ENCODE measurements around the gene UPK1A. TPM values are rescaled to one million over a fixed set of nuclear protein-coding genes. Genes with fewer than 3 reads are reported as not detected.

The UPK1A gene
- total and polyA plus RNA-seq, 9 of the 15 experiments (the other 6 are each of a cell fraction or from before 2014, with no cell fraction given), result 0.06 to 0.13 TPM; not detected in 7

DNA sequence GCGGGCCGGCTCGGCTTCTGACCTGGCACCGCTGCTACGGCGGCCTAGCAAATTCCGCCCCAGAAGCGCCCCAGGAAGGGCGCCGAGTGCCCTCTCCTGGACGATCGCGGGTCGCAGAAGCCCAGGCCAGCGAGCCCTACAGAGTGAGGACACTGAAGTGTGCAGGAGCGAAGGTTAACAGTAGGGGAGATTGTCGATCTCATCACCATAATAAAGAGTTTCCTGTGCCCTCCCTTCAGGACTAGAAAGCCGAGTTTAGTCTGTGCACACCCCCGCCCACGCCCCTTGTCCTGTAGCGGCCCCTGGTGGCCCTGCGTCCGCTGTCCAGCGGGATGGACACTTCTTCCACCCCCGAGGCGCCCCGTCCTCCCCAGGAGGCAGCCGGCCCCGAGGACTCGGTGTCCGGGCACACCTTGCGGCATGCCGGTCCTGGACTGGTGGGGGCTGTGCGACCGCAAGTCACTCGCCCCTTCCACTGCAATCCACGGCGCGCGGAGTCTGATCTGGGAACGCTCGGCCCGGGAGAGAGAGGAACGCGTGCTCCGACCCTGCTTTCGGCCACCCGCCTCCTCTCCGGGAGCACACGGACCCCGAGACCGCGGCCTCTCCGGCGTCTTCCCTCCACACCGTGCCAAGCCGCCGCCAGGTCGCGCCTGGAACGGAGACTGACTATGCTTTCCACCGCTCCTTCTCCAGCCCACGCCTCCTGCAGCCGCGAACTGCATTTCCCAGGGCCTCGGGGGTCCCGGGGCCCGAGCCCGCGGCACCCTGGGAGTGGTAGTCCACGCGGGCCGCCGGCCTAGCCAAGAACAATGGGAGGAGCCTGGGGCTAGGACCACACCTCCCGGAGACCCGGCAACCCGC, 50.7 kb downstream of the UPK1A start (continued):
- TF ChIP-seq, protein P1, sequence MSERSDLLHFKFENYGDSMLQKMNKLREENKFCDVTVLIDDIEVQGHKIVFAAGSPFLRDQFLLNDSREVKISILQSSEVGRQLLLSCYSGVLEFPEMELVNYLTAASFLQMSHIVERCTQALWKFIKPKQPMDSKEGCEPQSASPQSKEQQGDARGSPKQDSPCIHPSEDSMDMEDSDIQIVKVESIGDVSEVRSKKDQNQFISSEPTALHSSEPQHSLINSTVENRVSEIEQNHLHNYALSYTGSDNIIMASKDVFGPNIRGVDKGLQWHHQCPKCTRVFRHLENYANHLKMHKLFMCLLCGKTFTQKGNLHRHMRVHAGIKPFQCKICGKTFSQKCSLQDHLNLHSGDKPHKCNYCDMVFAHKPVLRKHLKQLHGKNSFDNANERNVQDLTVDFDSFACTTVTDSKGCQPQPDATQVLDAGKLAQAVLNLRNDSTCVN (CRISPR knock-in tag; IDR thresholded peaks at IDR 0.05), result no peak
- no peak for TF ChIP-seq ARID3B (CRISPR knock-in tag; IDR thresholded peaks at IDR 0.05; ENCODE audit: borderline replicate concordance)
- peak; percentile 45 for TF ChIP-seq CHD4 (IDR thresholded peaks at IDR 0.05; ENCODE audit: insufficient read depth, insufficient replicate concordance, low read depth, low read length, poor library complexity, severe bottlenecking)
- TF ChIP-seq LEF1 (IDR thresholded peaks at IDR 0.05), result no peak
- TF ChIP-seq ZNF408 (CRISPR knock-in tag; IDR thresholded peaks at IDR 0.05; ENCODE audit: low read depth), result no peak
- TF ChIP-seq NCOA1 (IDR thresholded peaks at IDR 0.05; ENCODE audit: low read depth), result no peak
- TF ChIP-seq NCOR1 (IDR thresholded peaks at IDR 0.05), result no peak
- TF ChIP-seq, protein P2, sequence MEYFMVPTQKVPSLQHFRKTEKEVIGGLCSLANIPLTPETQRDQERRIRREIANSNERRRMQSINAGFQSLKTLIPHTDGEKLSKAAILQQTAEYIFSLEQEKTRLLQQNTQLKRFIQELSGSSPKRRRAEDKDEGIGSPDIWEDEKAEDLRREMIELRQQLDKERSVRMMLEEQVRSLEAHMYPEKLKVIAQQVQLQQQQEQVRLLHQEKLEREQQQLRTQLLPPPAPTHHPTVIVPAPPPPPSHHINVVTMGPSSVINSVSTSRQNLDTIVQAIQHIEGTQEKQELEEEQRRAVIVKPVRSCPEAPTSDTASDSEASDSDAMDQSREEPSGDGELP (CRISPR knock-in tag; IDR thresholded peaks at IDR 0.05; ENCODE audit: borderline replicate concordance), result peak; percentile 68; the same call in 1 of the 2 replicates
- no peak for TF ChIP-seq ZNF830 (CRISPR knock-in tag; IDR thresholded peaks at IDR 0.05)
- no peak for TF ChIP-seq NUFIP1 (IDR thresholded peaks at IDR 0.05; ENCODE audit: partially characterized antibody)
- TF ChIP-seq ELK1 (CRISPR knock-in tag; IDR thresholded peaks at IDR 0.05), result no peak
- TF ChIP-seq ZBTB7A (IDR thresholded peaks at IDR 0.05; ENCODE audit: borderline replicate concordance, control insufficient read depth, low read depth, low read length), result peak; percentile 95; the same call in 1 of the 2 replicates
- no peak for TF ChIP-seq ZNF121 (CRISPR knock-in tag; conservative IDR thresholded peaks at IDR 0.05)
- no peak for TF ChIP-seq MAFK (IDR thresholded peaks at IDR 0.05; ENCODE audit: low read length)
- no peak for TF ChIP-seq CHD1 (IDR thresholded peaks at IDR 0.05; ENCODE audit: low read length)
- no peak for TF ChIP-seq PHTF2 (CRISPR knock-in tag; IDR thresholded peaks at IDR 0.05)
- peak; percentile 75; the same call in 1 of the 2 replicates for TF ChIP-seq XRCC5 (IDR thresholded peaks at IDR 0.05; ENCODE audit: low read depth, low read length)
- TF ChIP-seq CEBPB (tag; IDR thresholded peaks at IDR 0.05), result no peak
- TF ChIP-seq MLLT1 (IDR thresholded peaks at IDR 0.05), result peak in 1 of 2 experiments; percentile 54; a peak in 2 of 4 replicates
- TF ChIP-seq TFAM (CRISPR knock-in tag; conservative IDR thresholded peaks at IDR 0.05), result no peak
- no peak for TF ChIP-seq YBX1 (IDR thresholded peaks at IDR 0.05)
- TF ChIP-seq SIN3A (IDR thresholded peaks at IDR 0.05; ENCODE audit: borderline replicate concordance in 2 of 2, control insufficient read depth in 1 of 2, low read depth in 2 of 2, low read length in 2 of 2), result peak in 1 of 2 experiments; percentile 25; a peak in 1 of 4 replicates

Measured in K562 (cell line).